ENCODE data around the gene KIFAP3. TPM values are rescaled to one million over a fixed set of nuclear protein-coding genes. Genes with fewer than 3 reads are reported as not detected.

The KIFAP3 gene
- total and polyA plus RNA-seq, 2 of the 8 experiments (the other 6 are each of a cell fraction or from before 2014, with no cell fraction given), result 1.3 to 3.2 TPM

GRCh38 chr1:169951108-169951507 is 123.4 kb downstream of the KIFAP3 start:
- Histone ChIP-seq H4K8ac (ENCODE audit: extremely low read depth, insufficient read depth, low read length) (no peak overlapping the region), H2BK20ac (ENCODE audit: low read length) (no peak overlapping the region), H3K14ac (ENCODE audit: insufficient read length) (no peak overlapping the region), H3K4ac (replicated peaks; ENCODE audit: insufficient read length, low read depth, low read length) (no peak overlapping the region), H3K36me3 (ENCODE audit: control insufficient read depth in 2 of 4, insufficient read depth in 4 of 4, low read length in 3 of 4) (no peaks in the 10 kb centered on the region), H2BK12ac (ENCODE audit: low read depth, low read length) (no peak overlapping the region), H2BK15ac (ENCODE audit: low read length) (no peak overlapping the region), H2BK120ac (replicated peaks; ENCODE audit: low read depth, low read length) (no peak overlapping the region), H3K79me2 (ENCODE audit: control insufficient read depth in 1 of 2, insufficient read depth in 2 of 2, low read length in 2 of 2) (no peaks in the 10 kb centered on the region), H3K56ac (replicated peaks; ENCODE audit: insufficient read length, low read depth, low read length) (no peak overlapping the region), H2AK5ac (ENCODE audit: low read depth, low read length) (no peak overlapping the region), H3K23ac (ENCODE audit: insufficient read length) (no peak overlapping the region), H4K5ac (ENCODE audit: insufficient read length, low read depth, low read length) (no peak overlapping the region), H3K9me3 (ENCODE audit: insufficient read depth in 2 of 2, low read depth in 1 of 2, low read length in 1 of 2) (no peaks in the 10 kb centered on the region), H3K4me2 (ENCODE audit: insufficient read depth in 1 of 2, low read depth in 2 of 2, low read length in 2 of 2) (no peak overlapping the region), H3K79me1 (ENCODE audit: low read depth, low read length) (no peaks in the 10 kb centered on the region), H2AFZ (ENCODE audit: low read length) (no peak overlapping the region), H2BK5ac (ENCODE audit: low read depth, low read length) (no peak overlapping the region), H3K27me3 (replicated peaks in 1 of 4; ENCODE audit: control insufficient read depth in 3 of 4, extremely low read depth in 1 of 4, insufficient read depth in 3 of 4, low read length in 3 of 4) (no peaks in the 10 kb centered on the region), H3K4me3 (ENCODE audit: extremely low read depth in 1 of 4, insufficient read depth in 2 of 4, low read depth in 3 of 4, low read length in 4 of 4) (no peak overlapping the region), H3K27ac (ENCODE audit: low read depth, low read length) (no peak overlapping the region), H4K91ac (replicated peaks; ENCODE audit: insufficient read length, low read length) (no peak overlapping the region), H3K23me2 (ENCODE audit: low read depth, low read length) (no peaks in the 10 kb centered on the region), H4K20me1 (replicated peaks in 1 of 2; ENCODE audit: control insufficient read depth in 1 of 2, insufficient read depth in 2 of 2, low read length in 2 of 2) (no peaks in the 10 kb centered on the region), H3K9ac (replicated peaks in 1 of 4; ENCODE audit: extremely low read depth in 1 of 4, low read depth in 3 of 4, low read length in 3 of 4) (no peak overlapping the region), H3K18ac (ENCODE audit: extremely low read depth, low read length) (no peak overlapping the region), H3K4me1 (replicated peaks in 1 of 4; ENCODE audit: control insufficient read depth in 3 of 4, insufficient read depth in 4 of 4, low read length in 3 of 4) (peaks cover 0 to 3% (median 0%) of the 10 kb centered on the region in 4 experiments; a peak in 1 of 7 replicates)
- WGBS, 2 experiments (ENCODE audit: extremely low coverage in 1 of 2, insufficient coverage in 1 of 2, insufficient read length in 1 of 2, insufficient replicate concordance in 2 of 2, low coverage in 1 of 2, low lambda C conversion rate in 2 of 2, missing lambda C conversion rate in 1 of 2), result 61% methylated on average over 1 of the region's 1 CpG; no CpG with 5 or more reads in 1 of the 2 experiments
- FAIRE-seq (no peak), DNase-seq (ENCODE audit: low read depth in 1 of 2, low spot score in 2 of 2) (no peak)
- ChIA-PET CTCF (ENCODE audit: partially characterized antibody) (no interaction called here), POLR2A (ENCODE audit: partially characterized antibody) (no interaction called here)
- TF ChIP-seq ATF3 (IDR thresholded peaks at IDR 0.05; ENCODE audit: insufficient read depth, low read depth, low read length) (no peak), ATF2 (IDR thresholded peaks at IDR 0.05; ENCODE audit: low read length) (no peak), NANOG (IDR thresholded peaks at IDR 0.05; ENCODE audit: insufficient read depth, low read depth, low read length, poor library complexity, severe bottlenecking) (no peak), KDM1A (IDR thresholded peaks at IDR 0.05; ENCODE audit: borderline replicate concordance, low read length) (no peak), SUZ12 (IDR thresholded peaks at IDR 0.05; ENCODE audit: low read length) (no peak), CHD1 (IDR thresholded peaks at IDR 0.05; ENCODE audit: low read depth, low read length) (no peak), TBP (IDR thresholded peaks at IDR 0.05; ENCODE audit: low read depth, low read length) (no peak), POLR2A (IDR thresholded peaks at IDR 0.05; ENCODE audit: control extremely low read depth in 1 of 2, low read depth in 2 of 2, low read length in 2 of 2) (no peak), GTF2F1 (IDR thresholded peaks at IDR 0.05; ENCODE audit: borderline replicate concordance, low read depth, low read length) (no peak), EGR1 (IDR thresholded peaks at IDR 0.05; ENCODE audit: borderline replicate concordance, low read depth, low read length) (no peak), CHD2 (IDR thresholded peaks at IDR 0.05; ENCODE audit: low read length) (no peak), TCF12 (IDR thresholded peaks at IDR 0.05; ENCODE audit: low read depth, low read length) (no peak), KDM5A (IDR thresholded peaks at IDR 0.05; ENCODE audit: low read length) (no peak)

Data from H1 (cell line).